ENCODE measurements around the gene ANAPC1.
"Not testable (repeated sequence)": the region's sequence is repeated elsewhere in the genome, so short reads cannot be mapped to it uniquely, and the experiment has no call there.

- not testable (repeated sequence) for TF ChIP-seq CTCF (IDR thresholded peaks at IDR 0.05 in 8 of 11, conservative IDR thresholded peaks at IDR 0.05 in 3 of 11); POLR2A (IDR thresholded peaks at IDR 0.05); POLR2AphosphoS5 (IDR thresholded peaks at IDR 0.05)
Observed at GRCh38 chr2:111790633-111791032, 93.4 kb downstream of the ANAPC1 start.

Data from spleen (tissue), 7 donors.